Measurements from ENCODE around the gene CEP170. TPM values are rescaled to one million over a fixed set of nuclear protein-coding genes. Genes with fewer than 3 reads are reported as not detected.

Gene CEP170
- total and polyA plus RNA-seq, 10 of the 15 experiments (the other 5 are each of a cell fraction or from before 2014, with no cell fraction given), result 15.0 to 67.3 (median 40.2) TPM

- no peak for DNase-seq (ENCODE audit: low read depth, low spot score)
- H2AFZ ChIP-seq (ENCODE audit: control insufficient read depth, low read depth, low read length), result no peak overlapping the region; the same call in 1 of the 2 replicates
- ATAC-seq, result peak; percentile 34; the same call in 2 of the 3 replicates
- in situ Hi-C loops (cut with MboI) (no loop called here), intact Hi-C loops (cut with micrococcal nuclease; ENCODE audit: unreplicated experiment) (no loop called here)
- H3K36me3 ChIP-seq (ENCODE audit: control insufficient read depth in 2 of 2, insufficient read depth in 2 of 2, low read length in 1 of 2), result peaks cover 1 to 2% of the 10 kb centered on the region in 2 experiments; a peak in 2 of 4 replicates
- FAIRE-seq, result no peak
- no peaks in the 10 kb centered on the region for H3K79me2 ChIP-seq (ENCODE audit: control insufficient read depth, insufficient read depth, low read length)
- ChIA-PET RAD21 (ENCODE audit: unreplicated experiment) (no interaction called here), CTCF (interaction anchor here (1.6 kb wide), 1 partner anchor 14 kb away, joined by 3 read pairs; the partner anchor contains the start of genes CEP170 and SDCCAG8), POLR2A (no interaction called here), SMC1A (ENCODE audit: uncharacterized antibody, unreplicated experiment) (interaction anchor here (1.3 kb wide), 1 partner anchor 16 kb away, joined by 6 read pairs; no protein-coding TSS in a partner anchor)
- H3K27ac ChIP-seq (ENCODE audit: control insufficient read depth, insufficient read depth), result no peak overlapping the region
- no TSS peak for BruUV-seq (replicated peaks)
- no peak overlapping the region for H3K4me2 ChIP-seq (ENCODE audit: control insufficient read depth, insufficient read depth)
- H3K4me3 ChIP-seq, result no peak overlapping the region
- no peaks in the 10 kb centered on the region for H3K9me3 ChIP-seq (replicated peaks; ENCODE audit: control insufficient read depth, insufficient read depth, low read length)
- H3K4me1 ChIP-seq (ENCODE audit: control insufficient read depth, insufficient read depth, low read length), result peaks cover 5% of the 10 kb centered on the region
- no peaks in the 10 kb centered on the region for H3K27me3 ChIP-seq (replicated peaks in 1 of 2; ENCODE audit: control insufficient read depth in 2 of 2, insufficient read depth in 2 of 2, low read length in 1 of 2)
- no peaks in the 10 kb centered on the region for H4K20me1 ChIP-seq (ENCODE audit: control insufficient read depth, insufficient read depth)
- TF ChIP-seq CHD4 (IDR thresholded peaks at IDR 0.05) (no peak), BCL11A (IDR thresholded peaks at IDR 0.05; ENCODE audit: low read depth, low read length) (no peak), POLR2AphosphoS2 (IDR thresholded peaks at IDR 0.05; ENCODE audit: low read depth, low read length) (no peak), ZNF207 (IDR thresholded peaks at IDR 0.05; ENCODE audit: borderline replicate concordance) (no peak), GABPA (IDR thresholded peaks at IDR 0.05; ENCODE audit: low read depth) (no peak), HDGF (IDR thresholded peaks at IDR 0.05) (no peak), ZNF622 (IDR thresholded peaks at IDR 0.05) (no peak), SUZ12 (IDR thresholded peaks at IDR 0.05; ENCODE audit: unreplicated experiment) (no peak), ZNF24 (IDR thresholded peaks at IDR 0.05) (no peak), MYC (IDR thresholded peaks at IDR 0.05; ENCODE audit: insufficient read depth, insufficient read length, insufficient replicate concordance, low read length, severe bottlenecking) (no peak), CEBPZ (IDR thresholded peaks at IDR 0.05; ENCODE audit: low read depth, low read length) (no peak), MEF2A (IDR thresholded peaks at IDR 0.05; ENCODE audit: insufficient read depth, low read depth, low read length) (no peak), RUNX3 (IDR thresholded peaks at IDR 0.05; ENCODE audit: low read length) (no peak), IKZF1 (conservative IDR thresholded peaks at IDR 0.05) (no peak), POU2F2 (IDR thresholded peaks at IDR 0.05; ENCODE audit: borderline replicate concordance, low read depth, low read length) (no peak), NFYA (IDR thresholded peaks at IDR 0.05; ENCODE audit: borderline replicate concordance, low read depth, low read length) (no peak), SRF (IDR thresholded peaks at IDR 0.05; ENCODE audit: low read depth in 2 of 2, low read length in 2 of 2) (no peak), MTA2 (IDR thresholded peaks at IDR 0.05; ENCODE audit: low read depth) (no peak), SUPT20H (IDR thresholded peaks at IDR 0.05; ENCODE audit: borderline replicate concordance, control insufficient read depth, low read depth, low read length) (no peak)
- 36% methylated on average over 4 of the region's 4 CpGs for WGBS (ENCODE audit: insufficient coverage, insufficient replicate concordance, low lambda C conversion rate, missing lambda C conversion rate)
- H3K9ac ChIP-seq (ENCODE audit: control insufficient read depth, insufficient read depth, low read length), result no peak overlapping the region
These were observed 14.3 kb upstream of the CEP170 start for GRCh38 chr1:243269461-243269801.
